Calu3 (cell line): Measurements from ENCODE around the gene FARP1. TPM values are rescaled to one million over a fixed set of nuclear protein-coding genes. Genes with fewer than 3 reads are reported as not detected.

Source experiments
- BruUV-seq: library from RNA; stranded (reverse); fragments of 400-500 nt; replicated peaks from 2 replicates; lab custom pipeline; 2021; lab: Mats Ljungman, UMichigan
- CTCF ChIA-PET: fragments of 300-600 bp; sonication (Branson Sonifier 250); formaldehyde crosslinking; loops from one replicate; lab custom pipeline; 2022; ENCODE audit warnings: antibody characterized with exemption; lab: Charles Lee
- DNase-seq: peaks from one replicate; pipeline ENCODE4 v3.0.0; 2022
- H3K27ac Mint-ChIP-seq: one replicate; pipeline ENCODE4 v1.8.0; 2022; ENCODE audit warnings: mixed read lengths; ENCODE audit not compliant: unreplicated experiment
- H3K27me3 Mint-ChIP-seq: one replicate; pipeline ENCODE4 v1.8.0; 2022; ENCODE audit warnings: mixed read lengths; ENCODE audit not compliant: unreplicated experiment
- H3K36me3 Mint-ChIP-seq: one replicate; pipeline ENCODE4 v1.8.0; 2022; ENCODE audit warnings: mild to moderate bottlenecking, moderate library complexity, mixed read lengths; ENCODE audit not compliant: insufficient read depth, unreplicated experiment
- H3K4me1 Mint-ChIP-seq: one replicate; pipeline ENCODE4 v1.8.0; 2022; ENCODE audit warnings: mild to moderate bottlenecking, low read depth, mixed read lengths; ENCODE audit not compliant: unreplicated experiment
- H3K4me3 Mint-ChIP-seq: one replicate; pipeline ENCODE4 v1.8.0; 2022; ENCODE audit warnings: mild to moderate bottlenecking, low read depth, moderate library complexity, mixed read lengths; ENCODE audit not compliant: unreplicated experiment
- H3K9me3 Mint-ChIP-seq: one replicate; pipeline ENCODE4 v1.8.0; 2022; ENCODE audit warnings: low read depth, mixed read lengths; ENCODE audit not compliant: unreplicated experiment
- CTCF ChIP-seq: fragments of 200-600 bp; IDR thresholded peaks from one replicate; pipeline ENCODE4 v1.8.0; 2022; ENCODE audit warnings: antibody characterized with exemption; ENCODE audit not compliant: unreplicated experiment
- intact Hi-C: fragments of 100-400 bp; cut with micrococcal nuclease; formaldehyde crosslinking; loops from one replicate; pipeline ENCODE4 v1.10.0; 2022; ENCODE audit not compliant: unreplicated experiment
- total RNA-seq: library from RNA; stranded (reverse); gene quantifications from 2 replicates; pipeline ENCODE4 v1.2.3, GENCODE V29; 2022

The FARP1 gene
- total RNA-seq, 1 experiment from 2014 or later, result 47.0 TPM

DNA sequence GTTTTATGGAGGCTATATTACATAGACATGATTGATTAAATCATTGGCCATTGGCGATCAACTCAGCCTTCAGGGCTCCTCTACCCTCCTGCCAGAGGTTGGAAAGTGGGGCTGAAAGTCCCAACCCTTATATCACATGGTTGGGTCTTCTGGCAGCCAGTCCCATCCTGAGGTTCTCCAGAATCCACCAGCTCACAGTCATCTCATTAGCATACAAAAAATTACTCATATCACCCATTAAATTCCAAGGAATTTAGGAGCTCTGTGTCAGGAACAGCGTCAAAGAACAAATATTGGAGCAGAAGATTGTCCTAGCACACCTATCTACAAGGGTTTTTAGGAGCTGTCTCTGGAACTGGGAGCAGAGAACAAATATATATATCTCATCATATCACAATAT is 39.4 kb upstream of the FARP1 start:
- Mint-ChIP-seq H3K4me1 (no peaks in the 10 kb centered on the region), H3K9me3 (no peaks in the 10 kb centered on the region), H3K36me3 (no peaks in the 10 kb centered on the region), H3K27ac (no peak overlapping the region), H3K4me3 (no peak overlapping the region), H3K27me3 (no peaks in the 10 kb centered on the region)
- no peak for TF ChIP-seq CTCF
- DNase-seq, result no peak
- no TSS peak for BruUV-seq
- intact Hi-C loops, result no loop called here
- CTCF ChIA-PET, result no interaction called here

DNA sequence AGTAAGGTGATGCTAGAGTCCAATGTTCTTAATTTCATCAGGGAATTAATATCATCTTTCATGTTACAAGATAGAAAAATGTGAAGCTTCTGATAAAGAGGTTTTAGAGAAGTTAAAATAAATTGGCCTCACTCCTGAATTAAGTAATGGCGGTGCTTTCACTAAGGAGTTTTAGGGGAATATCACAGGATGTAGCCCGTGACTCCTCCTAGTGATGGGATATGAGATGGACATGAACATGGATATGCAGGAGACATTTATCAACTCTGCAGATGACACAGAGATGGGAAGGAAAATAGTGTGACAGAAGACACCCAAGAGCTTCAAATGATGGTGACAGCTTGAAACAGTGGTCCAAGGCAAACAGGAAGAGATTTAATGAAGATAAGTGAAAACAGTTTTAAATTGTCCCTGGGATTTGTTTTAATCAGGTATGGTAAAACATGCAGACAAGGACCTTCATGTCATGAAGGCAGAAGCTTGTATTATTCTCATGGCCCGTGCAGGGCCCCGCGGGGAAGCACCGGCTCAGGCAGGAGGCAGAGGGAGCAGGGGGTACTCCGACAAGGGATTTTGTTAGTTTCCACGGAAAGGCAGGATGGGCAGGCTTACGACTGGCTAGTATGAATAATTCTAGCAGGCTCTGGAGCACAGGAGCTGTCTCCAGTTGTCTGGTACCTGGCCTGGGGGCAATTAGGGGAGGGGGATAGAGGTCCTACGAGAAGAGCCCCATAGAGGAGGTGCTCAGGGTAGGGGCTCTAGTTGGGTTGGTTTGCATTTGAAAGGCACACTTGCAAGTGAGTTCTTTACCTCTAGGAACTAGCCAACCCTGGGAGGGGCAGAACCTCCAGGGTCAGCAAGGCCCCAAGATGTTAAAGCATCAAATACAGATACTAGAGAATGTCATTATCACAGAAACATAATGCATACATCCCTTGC is 38.7 kb upstream of the FARP1 start:
- no peak overlapping the region for H3K27ac Mint-ChIP-seq
- intact Hi-C loops, result no loop called here
- no peaks in the 10 kb centered on the region for H3K36me3 Mint-ChIP-seq
- H3K4me3 Mint-ChIP-seq, result no peak overlapping the region
- no peak for TF ChIP-seq CTCF
- no peaks in the 10 kb centered on the region for H3K9me3 Mint-ChIP-seq
- no TSS peak for BruUV-seq
- DNase-seq, result no peak
- CTCF ChIA-PET, result no interaction called here
- H3K27me3 Mint-ChIP-seq, result no peaks in the 10 kb centered on the region
- H3K4me1 Mint-ChIP-seq, result no peaks in the 10 kb centered on the region

GRCh38 chr13:98105929-98106336 is 37.0 kb upstream of the FARP1 start:
- H3K36me3 Mint-ChIP-seq, result no peaks in the 10 kb centered on the region
- CTCF ChIA-PET, result interaction anchor here (0.7 kb wide), 1 partner anchor 560 kb away, joined by 3 read pairs; no protein-coding TSS in a partner anchor
- TF ChIP-seq CTCF, result no peak
- no peak for DNase-seq
- H3K27ac Mint-ChIP-seq, result no peak overlapping the region
- no TSS peak for BruUV-seq
- intact Hi-C loops, result no loop called here
- no peaks in the 10 kb centered on the region for H3K9me3 Mint-ChIP-seq
- H3K4me1 Mint-ChIP-seq, result no peaks in the 10 kb centered on the region
- H3K4me3 Mint-ChIP-seq, result no peak overlapping the region
- no peaks in the 10 kb centered on the region for H3K27me3 Mint-ChIP-seq

- intact Hi-C loops, result no loop called here
These were observed 34.6 kb upstream of the FARP1 start for GRCh38 chr13:98108341-98108740.

More at GRCh38 chr13:98108341-98108740, 34.6 kb upstream of the FARP1 start:
- H3K9me3 Mint-ChIP-seq, result no peaks in the 10 kb centered on the region
- H3K4me3 Mint-ChIP-seq, result no peak overlapping the region
- DNase-seq, result no peak
- H3K27me3 Mint-ChIP-seq, result no peaks in the 10 kb centered on the region
- CTCF ChIA-PET, result no interaction called here
- H3K4me1 Mint-ChIP-seq, result no peaks in the 10 kb centered on the region
- no peaks in the 10 kb centered on the region for H3K36me3 Mint-ChIP-seq
- no peak for TF ChIP-seq CTCF
- H3K27ac Mint-ChIP-seq, result no peak overlapping the region
- BruUV-seq, result no TSS peak
